Measurements from ENCODE around the gene CROCC2. TPM values are rescaled to one million over a fixed set of nuclear protein-coding genes. Genes with fewer than 3 reads are reported as not detected.

The CROCC2 gene
- total RNA-seq, 1 donor from 2014 or later, result under 0.01 TPM

DNA sequence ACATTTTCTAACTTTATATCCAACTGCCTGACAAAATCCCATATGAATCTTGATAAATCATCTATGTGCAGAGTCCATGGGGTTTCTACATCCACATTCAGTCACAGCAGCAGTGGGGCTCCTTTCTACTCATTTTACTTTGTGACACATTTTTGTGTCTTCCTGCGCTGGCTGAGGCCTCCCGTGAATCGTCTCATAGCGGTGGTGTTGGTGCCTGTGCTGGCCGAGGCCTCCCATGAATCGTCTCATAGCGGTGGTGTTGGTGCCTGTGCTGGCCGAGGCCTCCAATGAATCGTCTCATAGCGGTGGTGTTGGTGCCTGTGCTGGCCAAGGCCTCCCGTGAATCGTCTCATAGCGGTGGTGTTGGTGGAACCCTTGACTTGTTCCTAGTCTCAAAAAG lies 109.3 kb downstream of the CROCC2 start:
- DNase-seq (ENCODE audit: low read depth), result no peak

DNA sequence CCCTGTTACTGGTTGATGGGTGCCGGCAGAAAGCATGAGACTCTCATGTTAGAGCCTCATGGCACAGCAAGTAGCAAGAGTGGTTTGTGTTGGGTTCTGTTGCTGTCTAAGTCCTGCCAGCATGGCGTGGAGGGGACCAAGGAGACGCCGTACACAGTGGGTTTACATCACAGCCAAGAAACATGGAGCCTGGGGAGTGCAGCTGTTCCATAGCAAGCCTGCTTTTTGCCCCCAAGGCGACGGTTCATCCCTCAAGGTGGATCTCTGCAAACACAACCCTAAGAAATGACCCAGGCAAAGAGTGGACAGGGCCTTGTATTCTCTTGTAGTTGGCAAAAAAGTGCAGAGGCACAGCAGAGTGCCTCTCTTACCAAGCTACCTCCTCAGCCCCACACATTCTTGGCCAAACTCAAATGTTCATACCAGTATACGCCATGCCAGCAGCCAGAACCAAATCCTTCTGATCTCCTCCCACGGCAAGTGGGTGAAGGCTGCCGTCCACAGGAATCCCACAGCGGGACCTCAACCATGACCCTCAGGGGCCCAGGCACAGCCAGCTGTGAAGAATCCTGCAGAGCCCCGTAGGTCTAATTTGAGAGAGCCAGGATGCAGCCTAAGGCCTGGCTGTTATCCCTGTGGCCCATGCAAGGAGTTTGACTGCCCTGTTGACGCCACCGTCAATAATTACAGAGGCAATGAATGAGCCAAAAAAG lies 111.2 kb downstream of the CROCC2 start:
- DNase-seq (ENCODE audit: low read depth), result no peak

DNA sequence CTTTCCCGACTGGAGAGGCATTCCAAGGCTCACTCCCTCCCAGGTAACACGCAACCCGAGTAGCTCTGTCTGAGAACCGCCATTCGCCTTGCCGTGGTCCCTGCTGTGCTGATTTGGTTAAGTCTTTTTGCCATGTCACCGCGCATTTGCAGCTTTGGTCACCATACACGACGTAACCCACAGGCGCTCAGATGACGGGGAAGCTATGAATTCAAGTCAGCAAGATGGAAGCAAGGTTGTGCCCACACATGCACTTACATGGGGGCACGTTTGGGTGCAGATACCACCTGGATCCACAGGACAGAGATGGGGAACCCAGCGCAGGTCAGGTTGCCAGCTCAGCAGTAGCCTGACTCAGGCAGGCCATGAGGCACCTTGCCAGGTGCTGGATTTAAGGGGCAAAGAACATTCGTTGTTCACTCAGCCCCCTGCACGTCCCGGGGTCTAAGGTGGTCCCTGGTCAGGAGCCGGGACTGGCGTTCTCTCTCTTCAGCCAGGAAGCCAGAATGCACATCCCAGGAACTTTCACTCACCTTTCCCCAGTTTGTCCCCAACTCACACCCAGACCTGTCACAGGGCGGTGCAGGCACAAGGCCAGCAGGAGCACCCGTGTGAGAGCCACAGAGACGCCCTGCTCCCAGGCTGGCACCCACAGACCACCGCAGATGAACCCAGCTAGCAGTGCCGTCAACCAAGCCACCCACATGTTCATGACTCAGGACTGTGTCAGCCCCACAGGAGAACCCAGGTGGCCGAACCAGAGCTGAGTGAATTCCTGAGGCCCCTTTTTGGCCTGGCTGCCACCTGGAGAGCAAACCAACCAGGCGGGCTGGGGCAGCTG lies 112.1 kb downstream of the CROCC2 start:
- DNase-seq (ENCODE audit: low read depth), result no peak

DNA sequence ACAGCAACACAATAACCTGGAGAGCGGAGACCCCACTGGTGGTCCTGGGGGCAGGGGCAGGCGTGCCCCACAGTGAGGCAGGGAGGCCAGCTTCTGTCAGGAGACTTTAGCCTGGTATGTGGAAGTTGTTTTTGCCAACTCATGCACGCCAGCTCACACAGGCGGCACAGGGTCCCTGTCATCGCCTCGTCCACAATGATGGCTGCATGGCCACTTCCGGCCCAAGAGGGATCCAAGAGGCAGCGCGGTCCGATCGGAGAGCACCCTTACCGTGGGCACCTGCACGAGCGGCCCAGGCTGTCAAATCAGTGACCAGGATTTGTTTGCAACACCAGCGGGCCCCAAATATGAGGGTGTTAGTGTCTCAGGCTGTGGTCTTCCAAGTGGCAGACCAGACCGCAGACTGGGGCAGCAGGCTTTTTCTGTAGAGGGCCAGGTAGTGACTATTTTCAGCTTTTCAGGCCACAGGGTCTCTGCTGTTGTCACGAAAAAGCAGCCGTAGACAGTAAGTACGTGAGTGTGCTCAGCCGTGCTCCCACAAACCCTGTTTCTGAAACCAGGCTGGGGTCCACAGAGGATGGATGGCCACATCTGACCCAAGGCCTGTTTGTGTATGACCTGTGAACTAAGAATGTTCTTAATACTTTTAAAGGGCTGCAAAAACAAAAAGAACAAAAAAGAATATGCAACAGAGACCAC lies 113.5 kb downstream of the CROCC2 start:
- DNase-seq (ENCODE audit: low read depth), result no peak

DNA sequence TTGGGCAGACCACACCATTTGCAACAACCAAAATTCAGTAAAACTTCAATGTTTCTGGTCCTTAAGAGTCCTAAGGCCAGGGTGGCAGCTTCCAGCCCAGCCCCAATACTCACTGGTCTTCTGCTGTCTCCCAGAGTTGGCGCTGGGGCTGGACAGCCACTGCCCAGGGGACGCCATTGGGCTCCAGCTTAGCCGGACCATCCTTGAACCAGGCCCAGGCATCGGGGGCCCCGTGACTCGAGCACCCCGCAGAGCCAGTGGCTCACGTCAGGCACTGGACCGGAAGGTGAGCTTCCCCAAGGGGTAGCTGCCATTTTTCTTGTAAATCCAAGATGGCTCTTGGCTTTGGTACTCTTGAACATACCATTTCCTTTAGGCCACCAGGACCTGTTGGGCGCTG lies 114.1 kb downstream of the CROCC2 start:
- no peak for DNase-seq (ENCODE audit: low read depth)

DNA sequence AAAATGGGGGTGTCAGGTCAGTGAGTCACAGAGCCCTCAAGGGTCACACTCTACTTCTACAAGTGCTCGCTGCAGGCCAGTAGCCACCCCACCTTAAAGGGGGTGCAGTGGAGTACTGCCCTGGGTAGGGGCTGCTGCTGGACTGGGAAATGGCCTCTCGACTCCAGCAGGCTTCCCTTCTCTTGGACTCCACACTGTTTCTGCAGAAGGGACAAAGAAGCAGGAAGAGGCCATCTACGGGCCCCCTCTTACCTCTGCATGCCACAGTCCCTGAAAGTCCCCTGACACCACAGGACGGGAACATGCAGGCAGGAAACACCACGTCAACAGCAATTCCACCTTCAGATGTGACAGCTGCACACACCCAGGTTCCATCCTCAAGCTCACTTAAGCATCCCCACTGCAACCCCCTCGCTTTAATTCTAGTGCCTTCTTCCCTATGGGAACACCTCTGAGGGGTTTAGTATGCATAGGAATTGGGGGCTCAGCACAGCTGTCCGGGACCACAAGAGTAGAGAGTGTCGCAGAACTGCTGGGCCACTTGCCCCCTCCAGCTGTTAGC lies 114.6 kb downstream of the CROCC2 start:
- DNase-seq (ENCODE audit: low read depth), result no peak

DNA sequence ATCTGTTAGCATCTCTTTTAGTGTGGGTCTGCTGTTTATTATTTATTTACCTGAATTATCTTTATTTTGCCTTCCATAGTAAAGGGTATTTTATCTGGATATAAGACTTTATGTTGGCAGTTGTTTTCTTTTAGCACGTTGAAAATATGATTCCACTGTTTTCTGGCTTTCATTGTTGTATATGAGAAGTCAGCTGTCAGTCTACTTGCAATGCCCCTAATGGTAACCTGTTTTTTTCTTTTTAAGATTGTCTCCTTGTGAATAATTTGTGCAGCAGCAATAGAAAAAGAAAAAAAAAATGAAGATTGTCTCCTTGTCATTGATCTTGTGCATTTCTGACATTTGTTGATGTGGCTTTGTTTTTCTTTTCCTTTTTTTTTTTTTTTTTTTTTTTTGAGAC lies 119.5 kb downstream of the CROCC2 start:
- DNase-seq (ENCODE audit: low read depth), result no peak

DNA sequence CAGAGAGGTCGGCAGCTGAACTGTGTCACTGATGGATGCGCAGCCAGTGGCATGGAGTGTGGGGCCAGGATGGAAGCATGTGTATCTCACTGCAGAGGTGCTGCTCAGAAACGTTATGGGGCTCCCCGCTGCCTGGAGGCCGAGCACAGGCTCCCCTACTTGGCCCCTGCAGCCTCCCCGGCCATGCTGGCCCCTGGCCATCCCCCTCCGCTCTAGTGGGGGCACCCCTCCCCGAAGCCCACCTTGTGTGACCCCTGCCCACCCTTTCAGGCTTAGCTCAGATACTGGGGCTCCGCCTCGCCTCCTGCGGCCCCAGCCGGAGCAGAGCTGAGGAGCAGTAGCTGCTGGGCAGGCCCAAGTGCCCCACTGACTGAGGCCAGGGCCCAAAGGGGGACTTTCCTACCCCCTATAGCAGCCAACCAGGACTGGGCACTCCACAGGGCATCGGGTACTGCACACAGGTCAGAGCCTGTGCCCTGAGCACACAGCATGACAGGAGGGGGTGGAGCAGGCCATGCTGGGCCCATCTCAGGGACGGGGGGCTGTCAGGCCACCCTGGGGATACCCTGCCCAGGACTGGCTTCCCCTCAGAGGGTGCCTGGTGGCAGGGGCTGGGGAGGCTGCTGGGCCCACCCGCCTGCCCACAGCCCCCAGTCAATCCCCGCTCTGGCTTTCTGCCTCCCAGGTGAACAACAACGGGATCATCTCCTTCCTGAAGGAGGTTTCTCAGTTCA lies 123.6 kb downstream of the CROCC2 start:
- DNase-seq (ENCODE audit: low read depth), result no peak

DNA sequence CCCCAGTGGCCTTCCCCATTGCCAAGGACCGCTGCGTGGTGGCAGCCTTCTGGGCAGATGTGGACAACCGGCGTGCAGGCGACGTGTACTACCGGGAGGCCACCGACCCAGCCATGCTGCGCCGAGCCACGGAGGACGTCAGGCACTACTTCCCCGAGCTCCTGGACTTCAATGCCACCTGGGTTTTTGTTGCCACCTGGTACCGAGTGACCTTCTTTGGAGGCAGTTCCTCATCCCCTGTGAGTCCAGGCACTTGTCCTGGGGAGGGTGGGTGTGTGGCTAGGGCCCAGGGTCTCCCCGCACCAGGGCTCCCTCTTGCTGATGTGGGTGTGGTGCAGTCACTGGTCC lies 124.2 kb downstream of the CROCC2 start:
- no peak for DNase-seq (ENCODE audit: low read depth)

DNA sequence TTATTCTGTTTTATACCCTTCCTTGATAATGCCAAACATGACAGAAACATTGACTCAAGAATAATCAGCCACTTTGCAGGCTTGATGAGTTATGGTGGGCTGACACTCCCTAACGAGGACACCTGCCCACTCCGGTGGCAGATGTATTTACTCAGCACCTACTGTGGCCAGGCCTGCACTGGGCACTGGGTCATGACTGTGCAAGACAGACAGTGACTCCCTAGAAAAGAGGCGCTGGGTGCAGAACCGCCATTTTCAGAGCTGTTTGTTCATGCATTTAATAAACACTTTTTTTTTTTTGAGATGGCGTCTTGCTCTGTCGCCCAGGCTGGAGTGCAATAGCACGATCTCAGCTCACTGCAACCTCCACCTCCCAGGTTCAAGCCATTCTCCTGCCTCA lies 124.7 kb downstream of the CROCC2 start:
- no peak for DNase-seq (ENCODE audit: low read depth)

DNA sequence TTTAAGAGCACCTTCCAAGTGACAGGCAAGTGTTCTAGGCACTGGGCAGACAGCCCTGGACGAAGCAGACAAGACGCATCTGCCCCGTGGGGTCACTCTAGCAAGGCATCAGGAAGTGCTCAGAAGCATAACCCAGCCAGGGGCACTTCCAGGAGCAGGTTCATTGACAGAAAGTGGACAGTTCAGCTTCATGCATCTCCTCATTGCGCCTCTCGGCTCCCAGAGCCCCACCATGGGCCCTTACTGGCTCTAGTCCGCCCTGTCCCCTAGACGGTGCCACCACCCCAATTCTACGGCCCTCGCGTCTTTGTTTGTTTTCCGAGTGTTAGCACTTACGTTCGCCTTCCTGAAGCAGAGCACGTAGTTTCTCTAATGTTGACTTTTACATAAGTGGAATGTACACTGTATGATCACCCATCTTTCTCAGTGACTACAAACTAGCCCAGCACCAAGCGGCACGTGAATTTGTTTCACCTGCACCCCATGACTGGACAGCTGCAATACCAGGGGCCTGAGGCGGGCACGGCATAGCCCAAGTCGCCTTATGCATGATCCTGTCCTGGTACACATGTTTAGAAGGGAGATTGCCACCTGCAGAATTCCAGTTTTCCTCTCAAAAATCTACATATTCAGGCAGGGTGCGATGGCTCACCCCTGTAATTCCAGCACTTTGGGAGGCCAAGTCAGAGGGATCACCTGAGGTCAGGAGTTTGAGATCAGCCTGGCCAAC lies 125.5 kb downstream of the CROCC2 start:
- no peak for DNase-seq (ENCODE audit: low read depth)

DNA sequence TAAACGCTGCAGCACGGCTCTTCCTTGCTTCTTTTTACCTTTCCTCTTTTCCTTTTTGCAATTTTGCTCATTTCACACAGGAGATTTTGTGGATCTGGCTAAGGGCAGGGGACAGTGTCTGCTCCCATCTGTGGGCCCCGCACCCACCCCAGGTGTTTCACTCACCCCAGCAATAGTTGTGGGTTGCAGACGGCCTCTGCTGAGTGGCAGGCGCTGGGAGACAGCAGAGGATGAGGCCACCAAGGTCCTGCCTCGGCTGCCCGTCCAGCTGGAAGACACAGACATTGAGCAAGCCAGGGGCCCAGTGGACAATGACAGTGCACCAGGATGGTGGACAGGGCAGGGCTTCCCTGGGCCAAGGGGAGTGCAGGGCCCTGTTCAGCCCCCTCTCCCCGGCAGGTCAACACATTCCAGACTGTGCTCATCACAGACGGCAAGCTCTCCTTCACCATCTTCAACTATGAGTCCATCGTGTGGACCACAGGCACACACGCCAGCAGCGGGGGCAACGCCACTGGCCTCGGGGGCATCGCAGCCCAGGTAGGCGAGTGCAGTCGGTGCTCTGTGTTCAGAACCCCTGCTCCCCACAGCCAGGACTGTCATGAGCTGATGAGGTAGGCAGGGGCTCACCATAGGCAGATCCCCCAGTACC lies 127.3 kb downstream of the CROCC2 start:
- no peak for DNase-seq (ENCODE audit: low read depth)

DNA sequence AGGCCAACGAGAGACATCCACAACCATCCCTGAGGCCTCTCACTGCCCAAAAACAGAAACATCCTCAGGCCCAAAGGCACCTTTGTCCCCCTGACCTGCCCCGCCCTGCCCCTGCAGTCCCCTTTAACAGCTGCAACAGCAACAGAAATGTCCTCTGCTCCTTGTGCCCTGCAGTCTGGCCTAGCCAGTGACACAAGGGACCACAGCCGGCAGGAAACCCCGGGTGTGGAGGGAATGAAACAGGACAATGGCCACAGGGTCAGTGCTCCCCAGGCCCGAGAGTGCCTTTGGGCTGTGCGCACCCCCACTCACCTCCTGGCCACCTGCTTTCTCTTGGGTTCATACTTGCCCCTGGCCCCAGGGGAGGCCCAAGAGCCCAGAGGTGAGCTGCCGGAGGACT lies 127.9 kb downstream of the CROCC2 start:
- no peak for DNase-seq (ENCODE audit: low read depth)

DNA sequence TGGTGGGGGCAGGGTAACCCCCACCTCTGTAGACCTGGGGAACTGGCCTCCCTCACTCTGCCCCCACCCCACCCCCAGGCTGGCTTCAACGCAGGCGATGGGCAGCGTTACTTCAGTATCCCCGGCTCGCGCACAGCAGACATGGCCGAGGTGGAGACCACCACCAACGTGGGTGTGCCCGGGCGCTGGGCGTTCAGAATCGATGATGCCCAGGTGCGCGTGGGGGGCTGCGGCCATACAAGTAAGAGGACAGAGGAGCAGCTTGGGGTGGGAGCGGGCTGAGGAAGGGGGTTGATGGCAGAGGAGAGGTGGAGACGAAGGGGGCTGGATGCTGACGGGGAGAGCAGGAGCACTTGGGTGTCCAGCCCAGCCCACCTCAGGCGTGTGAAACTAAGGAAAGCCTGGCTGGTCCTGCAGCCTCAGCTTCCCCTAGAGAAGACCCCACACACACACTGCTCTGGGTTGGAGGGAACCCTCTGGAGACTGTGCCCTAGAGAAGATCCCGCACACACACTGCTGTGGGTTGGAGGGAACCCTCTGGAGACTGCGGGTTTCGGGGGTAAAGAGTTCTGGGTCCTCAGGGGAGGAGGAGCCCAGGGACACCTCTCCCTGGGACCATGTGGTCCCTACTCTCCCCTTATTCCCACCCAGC lies 128.5 kb downstream of the CROCC2 start:
- DNase-seq (ENCODE audit: low read depth), result no peak

DNA sequence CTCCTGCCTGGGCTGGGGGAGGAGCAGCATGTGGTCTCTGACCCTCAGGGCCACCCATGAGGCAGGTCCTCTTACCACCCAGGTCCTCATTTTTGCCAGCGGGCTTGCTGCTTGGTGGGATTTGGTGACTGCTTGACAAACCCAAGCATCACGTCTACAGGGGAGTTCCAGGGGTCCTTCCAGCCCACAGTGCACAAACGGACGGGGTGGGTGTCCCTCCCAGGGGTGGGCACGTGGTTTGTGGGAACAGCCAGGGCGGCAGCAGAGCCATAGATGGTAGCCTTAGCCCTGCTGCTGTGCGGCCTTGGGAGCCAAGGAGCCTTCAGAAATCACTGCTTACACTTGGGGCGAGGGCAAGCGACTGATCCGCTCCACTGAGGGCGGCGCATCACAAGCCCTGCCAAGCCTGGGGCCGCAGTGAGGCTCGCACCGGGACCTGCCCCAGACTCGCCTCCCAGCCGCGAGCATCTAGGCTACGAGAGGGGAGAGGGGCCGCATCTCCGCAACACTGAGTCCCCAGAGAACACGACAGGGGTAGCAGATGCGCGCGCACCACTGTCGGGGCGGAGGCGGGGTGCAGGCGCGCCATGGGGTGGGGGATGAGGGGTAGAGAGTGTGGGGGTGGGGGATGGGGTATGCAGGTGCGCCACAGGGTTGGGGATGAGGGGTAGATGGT lies 129.1 kb downstream of the CROCC2 start:
- DNase-seq (ENCODE audit: low read depth), result no peak

DNA sequence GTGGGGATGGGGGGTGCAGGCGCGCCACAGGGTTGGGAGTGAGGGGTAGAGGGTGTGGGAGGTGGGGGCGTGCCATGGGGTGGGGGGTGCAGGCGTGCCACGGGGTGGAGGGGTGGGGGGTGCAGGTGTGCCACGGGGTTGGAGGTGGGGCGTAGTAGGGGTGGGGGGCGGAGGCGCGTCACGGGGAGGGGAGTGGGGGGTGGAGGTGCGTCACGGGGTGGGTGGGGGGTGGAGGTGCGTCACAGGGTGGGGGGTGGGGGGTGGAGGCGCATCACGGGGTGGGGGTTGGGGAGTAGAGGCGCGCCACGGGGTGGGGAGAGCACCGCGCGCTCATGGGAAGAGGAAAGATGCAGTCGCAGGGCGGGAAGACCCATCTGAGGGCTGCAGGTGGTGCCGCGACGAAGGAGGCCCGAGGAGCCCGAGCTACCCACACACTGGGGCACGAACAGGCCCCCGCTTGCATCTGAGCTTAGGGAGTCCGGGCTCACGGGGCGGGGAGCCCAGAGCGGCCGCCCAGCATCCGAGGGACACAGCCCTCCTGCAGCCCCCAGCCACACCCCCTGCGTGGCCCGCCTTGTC lies 129.8 kb downstream of the CROCC2 start:
- no peak for DNase-seq (ENCODE audit: low read depth)

DNA sequence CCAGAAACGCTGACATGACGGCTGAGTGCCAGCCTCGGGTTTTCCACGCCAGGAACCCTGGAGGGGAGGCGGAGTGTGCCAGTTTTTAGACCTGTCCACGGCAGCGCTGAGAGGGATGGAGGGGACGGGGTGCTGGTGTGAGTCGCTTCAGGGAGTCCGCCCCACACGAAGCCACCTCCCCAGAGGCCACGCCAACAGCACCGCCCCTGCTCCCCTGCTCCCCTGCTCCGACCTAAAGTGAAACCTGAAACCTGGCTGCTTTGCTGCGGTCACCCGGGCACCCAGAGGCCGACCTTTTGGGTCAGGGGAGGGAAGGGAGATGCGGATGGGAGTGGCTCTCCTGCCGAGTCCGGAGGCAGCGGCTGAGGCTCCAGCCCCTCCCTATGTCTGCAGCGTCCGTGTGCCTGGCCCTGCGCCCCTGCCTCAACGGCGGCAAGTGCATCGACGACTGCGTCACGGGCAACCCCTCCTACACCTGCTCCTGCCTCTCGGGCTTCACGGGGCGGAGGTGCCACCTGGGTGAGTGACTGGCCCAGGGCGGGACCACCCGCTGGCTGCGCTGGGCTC lies 130.3 kb downstream of the CROCC2 start:
- peak; percentile 12 for DNase-seq (ENCODE audit: low read depth)

DNA sequence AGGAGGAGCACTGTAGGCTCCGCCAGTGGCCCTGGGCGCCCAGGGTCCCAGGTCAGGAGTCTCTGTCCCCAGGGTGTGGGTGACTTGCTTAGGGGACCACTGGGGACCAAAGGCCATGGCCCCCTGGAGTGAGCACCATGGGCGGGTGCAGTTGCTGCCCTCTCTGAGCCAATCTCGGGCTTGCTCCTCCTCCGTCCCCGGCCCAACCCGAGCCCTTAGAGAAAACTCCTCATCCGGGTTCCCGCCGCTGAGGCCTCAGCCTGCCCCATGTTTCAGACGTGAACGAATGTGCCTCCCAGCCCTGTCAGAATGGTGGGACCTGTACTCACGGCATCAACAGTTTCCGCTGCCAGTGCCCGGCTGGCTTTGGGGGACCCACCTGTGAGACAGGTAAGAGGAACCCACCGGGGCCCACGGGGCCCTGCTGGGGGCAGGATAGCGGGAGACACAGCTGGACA lies 130.9 kb downstream of the CROCC2 start:
- DNase-seq (ENCODE audit: low read depth), result no peak

DNA sequence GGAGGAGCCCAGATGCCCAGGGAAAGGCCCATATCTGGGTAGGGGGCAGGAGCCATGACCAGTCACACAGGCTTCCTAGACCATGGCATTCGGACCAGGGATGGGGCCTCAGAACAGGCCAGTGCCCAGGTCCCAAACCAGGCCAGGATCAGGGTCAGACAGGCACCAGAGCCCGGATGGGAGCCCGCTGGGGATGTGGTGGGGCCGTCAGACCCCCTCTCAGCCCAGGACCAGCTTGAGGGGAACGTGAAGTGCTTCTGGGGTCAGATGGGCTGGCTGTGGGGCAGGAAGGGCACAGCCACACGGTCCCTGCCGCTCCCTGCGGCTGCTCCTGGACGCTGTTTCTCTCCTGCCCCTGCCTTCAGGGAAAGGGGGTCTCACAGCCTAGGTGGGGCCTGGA lies 131.4 kb downstream of the CROCC2 start:
- DNase-seq (ENCODE audit: low read depth), result no peak

Data from renal cortical epithelial cell (primary cell).